ENCODE data around the gene TMEM270. TPM values are rescaled to one million over a fixed set of nuclear protein-coding genes. Genes with fewer than 3 reads are reported as not detected.
A peak's percentile ranks its signal among the peaks of the same experiment; 100 is the strongest.
"Not testable (repeated sequence)": the region's sequence is repeated elsewhere in the genome, so short reads cannot be mapped to it uniquely, and the experiment has no call there.

Gene TMEM270
- total and polyA plus RNA-seq, 8 donors, result not detected

GRCh38 chr7:73880755-73881328 is 19.9 kb downstream of the TMEM270 start:
- Histone ChIP-seq H3K4me1 (peaks cover 20 to 29% (median 28%) of the 10 kb centered on the region in 4 donors), H3K4me3 (no peak overlapping the region), H3K36me3 (no peaks in the 10 kb centered on the region), H3K27me3 (peaks cover 0 to 21% (median 0%) of the 10 kb centered on the region in 3 donors), H3K9me3 (no peaks in the 10 kb centered on the region), H3K27ac (peak overlapping the region in 4 of 5 donors; percentile 31 to 59 (median 52))
- no peak for TF ChIP-seq POLR2A (IDR thresholded peaks at IDR 0.05)
- TF ChIP-seq EP300 (IDR thresholded peaks at IDR 0.05), result no peak
- TF ChIP-seq POLR2AphosphoS5 (IDR thresholded peaks at IDR 0.05), result no peak
- no peak for TF ChIP-seq CTCF (IDR thresholded peaks at IDR 0.05)
- 40 to 52% (median 47%) methylated on average over 13 of the region's 13 CpGs for WGBS, 5 donors
- no peak for DNase-seq
- intact Hi-C loops (cut with DNase I; ENCODE audit: low total_unique reads), result no loop called here

GRCh38 chr7:73881352-73882046 is 20.5 kb downstream of the TMEM270 start:
- no peaks in the 10 kb centered on the region for H3K9me3 ChIP-seq
- TF ChIP-seq EP300 (IDR thresholded peaks at IDR 0.05), result no peak
- TF ChIP-seq POLR2A (IDR thresholded peaks at IDR 0.05), result no peak
- no peak for TF ChIP-seq CTCF (IDR thresholded peaks at IDR 0.05)
- TF ChIP-seq POLR2AphosphoS5 (IDR thresholded peaks at IDR 0.05), result no peak
- H3K27me3 ChIP-seq, result peaks cover 0 to 27% (median 0%) of the 10 kb centered on the region in 3 donors
- intact Hi-C loops (cut with DNase I; ENCODE audit: low total_unique reads), result no loop called here
- H3K4me1 ChIP-seq, result peaks cover 25 to 35% (median 34%) of the 10 kb centered on the region in 4 donors
- H3K4me3 ChIP-seq, result no peak overlapping the region
- peak in 1 of 2 donors; percentile 73 for DNase-seq
- H3K27ac ChIP-seq, result peak overlapping the region in 4 of 5 donors; percentile 31 to 59 (median 52)
- WGBS, 5 donors, result 25 to 49% (median 34%) methylated on average over 5 of the region's 5 CpGs
- H3K36me3 ChIP-seq, result no peaks in the 10 kb centered on the region

GRCh38 chr7:73882047-73882402 is 21.1 kb downstream of the TMEM270 start:
- Histone ChIP-seq H3K4me1 (peaks cover 31 to 41% (median 39%) of the 10 kb centered on the region in 4 donors), H3K9me3 (no peaks in the 10 kb centered on the region), H3K27me3 (peaks cover 0 to 32% (median 0%) of the 10 kb centered on the region in 3 donors), H3K27ac (no peak overlapping the region), H3K36me3 (no peaks in the 10 kb centered on the region), H3K4me3 (no peak overlapping the region)
- DNase-seq, result no peak
- TF ChIP-seq POLR2A (IDR thresholded peaks at IDR 0.05), result no peak
- TF ChIP-seq POLR2AphosphoS5 (IDR thresholded peaks at IDR 0.05), result no peak
- no peak for TF ChIP-seq CTCF (IDR thresholded peaks at IDR 0.05)
- no peak for TF ChIP-seq EP300 (IDR thresholded peaks at IDR 0.05)
- WGBS, 5 donors, result 72 to 91% (median 84%) methylated on average over 3 of the region's 3 CpGs
- intact Hi-C loops (cut with DNase I; ENCODE audit: low total_unique reads), result no loop called here

GRCh38 chr7:73884867-73885422 is 24.0 kb downstream of the TMEM270 start:
- H3K9me3 ChIP-seq; H3K36me3 ChIP-seq; H3K4me3 ChIP-seq; intact Hi-C loops (cut with DNase I; ENCODE audit: low total_unique reads); H3K27ac ChIP-seq; DNase-seq: not testable (repeated sequence)
- Histone ChIP-seq H3K27me3 (peaks cover 0 to 37% (median 0%) of the 10 kb centered on the region in 3 donors), H3K4me1 (peaks cover 29 to 46% (median 35%) of the 10 kb centered on the region in 4 donors)
- 75 to 90% (median 86%) methylated on average over 3 of the region's 3 CpGs for WGBS, 5 donors
